NB4 (cell line): ENCODE measurements around the gene DOCK6.

Source experiments
- CTCF ChIP-seq: IDR thresholded peaks from one replicate; pipeline ENCODE4 v1.5.1; 2012; ENCODE audit warnings: low read depth, low read length
- MAX ChIP-seq: IDR thresholded peaks from 2 replicates; pipeline ENCODE4 v1.6.1; 2011; ENCODE audit warnings: low read depth, low read length
- MYC ChIP-seq: IDR thresholded peaks from 2 replicates; pipeline ENCODE4 v1.6.1; 2011; ENCODE audit warnings: low read depth, low read length
- POLR2A ChIP-seq: IDR thresholded peaks from 2 replicates; pipeline ENCODE4 v1.6.1; 2011; ENCODE audit warnings: mild to moderate bottlenecking; ENCODE audit not compliant: insufficient read length; ENCODE audit errors: extremely low read depth

DNA sequence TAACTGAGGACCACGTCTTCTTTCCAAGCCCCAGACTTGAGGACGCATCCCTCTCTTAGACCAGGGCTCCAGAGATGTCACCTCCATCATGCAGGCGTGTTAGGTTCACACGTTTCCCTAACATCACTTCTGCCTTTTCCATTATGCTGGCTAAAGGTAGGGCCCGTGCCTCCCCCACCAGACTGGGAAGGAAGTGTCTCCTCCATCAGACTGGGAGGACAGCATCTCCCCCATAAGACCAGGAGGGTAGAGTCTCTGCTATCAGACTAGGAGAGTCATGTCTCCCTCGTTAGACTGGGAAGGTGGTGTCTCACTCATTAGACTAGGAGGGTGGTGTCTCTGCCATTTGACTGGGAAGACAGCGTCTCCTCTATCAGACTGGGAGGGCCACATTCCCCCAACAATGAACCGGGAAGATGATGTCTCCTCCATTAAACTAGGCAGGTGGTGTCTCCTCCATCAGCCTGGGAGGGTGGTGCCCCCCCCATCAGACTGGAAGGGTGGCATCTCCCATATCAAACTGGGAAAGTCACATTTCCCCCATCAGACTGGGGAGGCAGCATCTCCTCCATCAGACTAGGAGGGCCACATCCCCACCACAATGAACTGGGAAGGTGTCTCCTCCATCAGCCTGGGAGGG, 88.7 kb downstream of the DOCK6 start:
- TF ChIP-seq CTCF (no peak), POLR2A (no peak), MAX (no peak), MYC (no peak)
